NCI-H128 (cell line): ENCODE measurements around the gene MRC1.

ENCODE experiments used
- DNase-seq: peaks from one replicate; lab custom pipeline; 2025; ENCODE audit not compliant: unreplicated experiment; lab: John Stamatoyannopoulos, UW

Gene MRC1

DNA sequence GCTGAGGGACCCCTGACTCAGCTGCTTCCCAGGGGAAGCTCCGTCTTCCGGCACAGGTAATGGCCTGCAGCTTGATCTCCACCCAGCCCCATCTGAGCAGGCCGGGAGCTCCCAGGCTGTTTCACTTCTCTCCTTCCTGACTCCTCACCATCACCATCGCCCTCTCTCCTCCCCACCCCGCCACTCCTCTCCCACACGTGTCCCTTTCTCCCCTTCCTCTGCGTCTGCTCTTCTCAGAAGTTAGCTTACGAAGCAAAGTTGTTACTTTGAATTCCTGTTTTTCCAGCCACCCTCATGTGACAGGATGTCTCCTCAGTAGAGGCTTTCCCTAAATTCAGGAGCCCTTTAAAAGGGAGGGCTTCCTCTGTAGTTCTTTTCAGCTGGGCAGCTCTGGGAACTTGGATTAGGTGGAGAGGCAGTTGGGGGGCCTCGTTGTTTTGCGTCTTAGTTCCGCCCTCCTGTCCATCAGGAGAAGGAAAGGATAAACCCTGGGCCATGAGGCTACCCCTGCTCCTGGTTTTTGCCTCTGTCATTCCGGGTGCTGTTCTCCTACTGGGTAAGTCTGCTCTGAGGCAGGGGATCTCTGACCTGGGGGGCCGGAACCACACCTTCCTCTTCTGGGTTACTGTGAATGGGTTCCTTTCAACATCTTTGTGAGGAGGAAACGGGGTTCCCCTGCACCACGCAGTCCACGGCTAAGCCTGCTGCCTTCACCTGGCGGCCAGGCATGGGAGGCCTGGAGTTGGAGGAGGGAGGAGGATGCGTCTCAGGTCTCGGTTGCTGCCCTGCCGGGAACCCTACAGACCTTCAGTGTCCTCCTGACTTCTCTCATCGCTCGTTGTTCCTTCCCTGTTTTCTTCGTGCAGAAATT lies at the start of gene MRC1:
Gene MRC1 (plus strand): TSS at position 378 of the 871 bp plus-strand sequence. CDS start 118 bp downstream, at position 496.
- DNase-seq: no peak

DNA sequence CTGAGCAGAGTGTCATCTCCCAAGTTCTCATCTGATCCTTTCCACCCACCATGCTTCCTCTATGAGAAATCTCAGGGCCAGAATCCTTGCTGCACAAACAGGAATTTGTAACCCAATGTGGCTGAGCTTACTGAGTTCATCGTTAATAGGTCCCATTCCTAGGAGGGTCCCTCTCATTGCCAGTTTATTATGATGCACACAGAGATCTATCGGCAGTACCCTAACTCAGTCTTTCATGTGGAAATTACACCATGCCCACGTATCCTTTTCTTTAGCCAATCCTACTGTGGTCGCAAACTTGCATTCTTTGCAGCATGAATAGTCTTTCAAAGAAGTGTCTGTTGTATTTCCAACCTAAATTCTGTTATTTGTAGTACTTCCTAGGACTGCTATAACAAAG lies 45.0 kb upstream of the MRC1 start:
- DNase-seq: no peak

DNA sequence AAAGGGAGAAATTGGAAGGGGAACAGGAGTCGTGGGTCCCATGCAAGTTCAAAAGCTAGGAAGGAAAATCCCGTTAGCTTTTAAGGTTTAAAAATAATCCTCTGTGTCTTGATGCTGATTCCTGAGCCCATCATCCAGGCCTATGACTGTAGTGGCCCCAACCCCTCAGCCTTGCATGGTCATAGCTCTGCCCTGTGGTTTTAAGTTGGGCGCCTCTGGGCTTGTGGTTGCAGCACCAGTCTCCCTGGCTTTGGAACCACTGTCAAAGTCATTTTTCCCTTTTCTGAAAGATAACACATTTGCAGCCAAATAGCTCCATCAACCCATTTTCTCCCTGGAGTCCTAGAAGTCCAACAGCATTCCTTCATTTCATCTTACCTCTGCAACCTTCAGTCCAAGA lies 43.5 kb upstream of the MRC1 start:
- no peak for DNase-seq

DNA sequence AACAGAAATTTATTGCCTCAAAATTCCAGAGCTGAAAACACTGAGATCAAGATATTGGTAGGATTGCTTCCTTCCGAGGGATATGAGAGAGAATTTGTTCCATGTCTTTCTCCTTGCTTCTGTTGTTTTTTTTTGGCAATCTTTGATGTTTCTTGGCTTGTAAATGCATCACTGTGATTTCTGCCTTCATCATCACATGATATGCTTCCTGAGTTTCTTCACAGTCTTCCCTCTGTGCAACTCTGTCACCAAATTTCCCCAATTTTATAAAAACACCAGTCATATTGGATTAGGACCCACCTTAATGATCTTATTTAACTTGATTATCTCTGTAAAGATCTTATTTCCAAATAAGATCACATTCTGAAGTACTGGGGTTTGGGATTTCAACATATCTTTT lies 42.4 kb upstream of the MRC1 start:
- no peak for DNase-seq

DNA sequence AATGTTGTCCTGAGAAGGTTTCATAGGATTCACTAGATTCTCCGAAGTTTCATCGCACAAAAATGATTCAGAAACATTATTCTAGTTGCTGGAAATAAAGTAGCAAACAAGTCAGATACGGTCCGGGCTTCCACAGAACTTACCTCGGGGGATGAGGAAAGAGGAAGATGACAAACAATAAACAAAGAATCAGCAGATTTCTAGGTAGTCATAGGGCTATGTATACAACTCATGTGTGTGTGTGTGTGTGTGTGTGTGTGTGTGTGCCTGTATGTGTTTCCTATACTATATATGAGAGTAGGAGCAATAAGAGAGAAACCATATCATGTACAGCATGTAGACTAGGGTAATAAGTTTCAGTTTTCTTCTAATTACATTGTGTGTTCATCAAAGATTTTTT lies 40.7 kb upstream of the MRC1 start:
- no peak for DNase-seq

DNA sequence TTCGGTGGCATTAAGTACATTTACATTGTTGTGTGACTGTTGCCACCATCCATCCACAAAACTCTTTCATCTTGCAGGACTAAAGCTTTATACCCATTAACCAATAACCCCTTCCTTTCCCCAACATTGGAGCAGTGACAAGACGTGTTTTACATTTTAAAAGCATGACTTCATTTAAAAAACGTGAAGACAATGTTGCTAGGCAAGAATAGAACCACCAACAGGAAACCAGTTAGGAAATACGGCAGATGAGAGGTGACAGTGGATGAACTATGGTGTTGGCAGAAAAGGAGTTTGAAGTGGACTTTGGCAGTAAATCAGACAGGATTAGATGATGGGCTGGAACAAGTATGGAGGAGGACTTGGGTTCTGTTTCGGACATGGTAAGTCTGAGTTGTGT lies 40.2 kb upstream of the MRC1 start:
- no peak for DNase-seq

DNA sequence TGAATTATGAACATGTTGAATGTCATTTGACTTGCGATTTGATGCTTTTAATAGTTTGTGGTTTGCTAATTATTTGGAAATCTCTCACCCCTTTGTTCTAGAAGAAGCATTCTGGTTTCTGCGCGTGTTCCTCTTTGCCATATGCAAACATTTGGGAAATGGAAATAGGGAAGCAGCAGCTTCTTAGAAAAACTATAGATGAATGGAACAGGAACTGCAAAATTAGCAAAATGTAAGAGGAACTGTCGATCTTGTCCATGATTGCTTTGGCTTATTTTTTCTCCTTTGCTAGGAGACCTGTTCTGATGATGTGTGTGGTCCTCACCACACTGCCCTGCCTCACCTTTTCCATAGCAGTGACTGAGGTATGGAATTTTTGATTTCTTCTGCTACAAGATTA lies 38.1 kb upstream of the MRC1 start:
- no peak for DNase-seq

DNA sequence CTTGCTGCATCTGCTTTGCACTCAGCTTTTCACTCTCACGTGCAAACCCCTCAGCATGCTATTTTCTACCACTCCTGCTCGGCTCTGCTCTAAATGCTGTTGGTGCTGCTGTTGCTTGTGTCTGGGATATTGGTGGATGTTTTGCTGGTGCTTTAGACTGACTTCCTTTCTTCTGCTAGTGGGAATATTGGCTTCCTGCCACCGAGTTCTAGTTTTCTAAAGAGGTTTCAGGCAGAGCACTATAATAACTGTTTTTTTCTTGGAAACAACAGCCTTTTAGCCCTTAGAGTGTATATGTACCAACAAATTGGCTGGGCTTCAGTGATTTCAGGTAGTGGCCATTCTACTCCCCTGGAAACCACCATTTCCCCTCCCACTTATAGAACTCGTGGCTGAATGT lies 29.4 kb upstream of the MRC1 start:
- DNase-seq: no peak

DNA sequence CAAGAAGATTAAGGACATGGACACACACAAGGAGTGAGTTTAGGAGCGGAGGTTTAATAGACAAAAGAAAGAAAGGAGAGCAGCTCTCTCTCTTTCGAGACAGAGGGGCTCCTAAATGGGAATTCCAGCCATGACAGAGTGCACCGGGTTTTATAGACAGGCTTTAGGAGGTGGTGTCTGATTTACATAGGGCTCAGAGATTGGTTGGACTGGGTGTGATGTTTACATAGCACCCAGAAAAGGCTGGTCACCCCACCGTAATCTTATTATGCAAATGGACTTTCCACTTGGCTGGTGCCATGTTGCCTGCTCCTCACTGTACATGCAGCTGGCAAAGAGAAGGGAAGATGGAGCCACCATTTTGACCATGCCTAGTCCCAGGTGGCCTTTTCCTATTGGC lies 28.4 kb upstream of the MRC1 start:
- no peak for DNase-seq

DNA sequence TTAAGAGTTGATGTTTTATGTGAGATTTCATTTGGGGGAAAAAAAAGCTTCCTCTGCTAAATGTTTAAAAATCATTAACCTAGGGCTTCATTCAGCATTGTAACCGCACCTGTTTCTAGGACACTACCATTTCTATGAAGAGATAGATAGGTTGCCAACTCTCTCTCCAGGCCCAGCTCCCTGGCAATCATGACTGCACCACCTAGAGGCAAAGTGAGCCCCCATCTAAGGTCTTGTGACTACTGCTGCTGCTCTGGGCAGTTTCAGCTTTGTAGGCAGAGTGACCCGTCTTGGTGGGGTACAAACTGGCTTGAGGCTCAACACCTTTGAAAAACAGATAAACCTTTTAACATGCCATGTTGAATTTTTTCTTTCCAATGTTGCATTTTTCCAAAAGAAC lies 27.3 kb upstream of the MRC1 start:
- DNase-seq: no peak

DNA sequence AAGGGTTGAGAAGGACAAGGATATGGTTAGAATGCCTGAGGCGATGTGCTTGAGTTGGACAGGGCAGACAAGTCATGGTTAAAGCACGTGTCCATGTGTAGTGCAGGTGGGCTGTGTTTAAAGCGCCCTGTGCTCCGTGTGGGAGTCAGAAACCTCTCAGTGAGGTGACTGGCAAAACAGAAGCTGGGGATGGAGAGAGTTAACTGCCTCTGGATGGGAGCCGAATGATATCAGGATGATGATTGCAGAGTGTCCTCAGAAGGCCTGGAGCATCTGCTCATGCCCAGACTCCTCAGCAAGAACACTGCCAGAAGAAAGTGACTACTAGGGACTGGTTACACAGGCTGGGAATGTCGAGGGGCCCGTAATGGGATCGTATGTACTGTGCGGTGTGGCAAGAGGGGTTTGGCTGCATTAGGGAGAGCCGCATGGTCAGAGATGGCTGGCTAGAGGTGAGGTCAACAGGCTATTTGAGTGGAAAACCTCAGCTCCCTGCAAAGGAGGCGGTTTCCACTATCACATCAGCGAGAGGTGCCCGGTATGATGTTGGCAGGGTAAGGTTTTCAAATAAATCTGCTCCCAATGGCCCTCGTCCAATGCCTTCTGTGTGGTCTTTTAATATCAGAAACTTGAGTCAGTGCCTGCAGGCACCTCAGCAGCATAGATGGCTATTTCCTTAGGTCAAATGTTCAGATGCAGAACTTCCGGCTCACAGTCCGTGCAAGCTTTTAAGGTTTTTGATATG lies 26.1 kb upstream of the MRC1 start:
- no peak for DNase-seq

DNA sequence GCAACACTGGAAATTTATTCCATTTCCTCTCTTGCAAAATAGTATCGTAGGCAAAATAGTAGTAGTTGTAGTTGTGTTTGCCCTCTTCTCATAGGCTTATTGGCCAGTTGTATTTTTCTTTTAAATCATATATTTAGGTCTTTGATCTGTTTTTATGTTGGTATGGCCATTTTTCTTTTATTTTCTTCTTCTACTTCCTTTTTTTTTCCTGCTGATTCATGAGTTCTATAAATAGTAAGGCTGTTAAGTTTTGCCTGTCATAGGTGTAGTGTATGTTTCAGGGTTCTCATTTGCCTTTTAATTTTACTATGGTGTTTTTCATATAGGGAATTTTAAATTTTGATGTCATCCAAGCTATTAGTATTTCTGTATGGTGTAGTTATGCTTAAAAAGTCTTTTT lies 25.4 kb upstream of the MRC1 start:
- DNase-seq: no peak

DNA sequence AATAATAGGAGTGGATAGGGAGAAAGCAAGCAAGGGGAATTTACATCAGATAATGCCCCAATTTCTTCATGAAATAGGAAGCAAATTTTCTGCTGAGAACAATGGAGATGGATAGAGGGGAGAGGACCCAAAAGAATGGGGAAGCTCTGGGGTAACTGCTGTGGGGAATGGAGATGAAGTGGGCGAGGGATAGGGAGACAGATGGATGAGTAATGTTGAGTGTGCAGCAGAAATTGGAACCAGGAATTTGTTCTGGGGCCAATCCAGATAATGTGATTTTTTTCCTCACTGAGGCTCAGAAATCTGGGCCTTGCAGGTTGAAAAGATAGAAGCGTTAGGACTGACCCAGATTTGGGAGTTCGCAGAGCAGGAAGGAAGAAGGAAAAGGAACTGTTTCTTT lies 24.5 kb upstream of the MRC1 start:
- DNase-seq: no peak

DNA sequence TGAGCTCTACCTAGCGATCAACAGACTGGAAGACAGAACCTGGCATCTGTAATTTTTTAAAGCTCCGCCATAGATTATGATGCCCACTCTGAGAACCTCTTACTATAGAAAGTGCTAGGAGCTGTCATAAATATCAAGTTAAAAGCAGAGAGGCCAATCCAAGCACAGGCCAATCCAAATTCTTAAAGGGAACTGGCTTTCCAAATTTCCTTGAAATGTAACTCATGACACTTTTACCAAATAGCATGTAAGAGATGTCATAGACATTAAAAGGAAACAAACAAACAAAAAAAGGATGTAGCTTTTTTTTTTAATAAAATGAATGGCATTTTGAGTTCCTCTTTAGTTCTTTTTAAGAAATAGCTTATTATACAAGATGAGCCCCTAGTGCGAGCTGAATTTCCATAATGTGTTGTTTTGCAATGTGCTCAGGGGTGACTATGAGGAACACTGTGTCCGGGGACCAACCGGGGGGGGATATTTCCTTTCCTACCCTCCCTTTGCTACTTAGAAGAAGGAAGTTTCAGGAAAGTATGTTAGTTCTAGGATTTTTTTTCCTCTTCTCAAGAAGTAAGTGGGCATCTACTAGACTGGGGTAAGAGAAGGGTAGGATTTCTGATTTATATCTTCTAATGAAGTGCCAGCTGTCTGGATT lies 23.7 kb upstream of the MRC1 start:
- no peak for DNase-seq

DNA sequence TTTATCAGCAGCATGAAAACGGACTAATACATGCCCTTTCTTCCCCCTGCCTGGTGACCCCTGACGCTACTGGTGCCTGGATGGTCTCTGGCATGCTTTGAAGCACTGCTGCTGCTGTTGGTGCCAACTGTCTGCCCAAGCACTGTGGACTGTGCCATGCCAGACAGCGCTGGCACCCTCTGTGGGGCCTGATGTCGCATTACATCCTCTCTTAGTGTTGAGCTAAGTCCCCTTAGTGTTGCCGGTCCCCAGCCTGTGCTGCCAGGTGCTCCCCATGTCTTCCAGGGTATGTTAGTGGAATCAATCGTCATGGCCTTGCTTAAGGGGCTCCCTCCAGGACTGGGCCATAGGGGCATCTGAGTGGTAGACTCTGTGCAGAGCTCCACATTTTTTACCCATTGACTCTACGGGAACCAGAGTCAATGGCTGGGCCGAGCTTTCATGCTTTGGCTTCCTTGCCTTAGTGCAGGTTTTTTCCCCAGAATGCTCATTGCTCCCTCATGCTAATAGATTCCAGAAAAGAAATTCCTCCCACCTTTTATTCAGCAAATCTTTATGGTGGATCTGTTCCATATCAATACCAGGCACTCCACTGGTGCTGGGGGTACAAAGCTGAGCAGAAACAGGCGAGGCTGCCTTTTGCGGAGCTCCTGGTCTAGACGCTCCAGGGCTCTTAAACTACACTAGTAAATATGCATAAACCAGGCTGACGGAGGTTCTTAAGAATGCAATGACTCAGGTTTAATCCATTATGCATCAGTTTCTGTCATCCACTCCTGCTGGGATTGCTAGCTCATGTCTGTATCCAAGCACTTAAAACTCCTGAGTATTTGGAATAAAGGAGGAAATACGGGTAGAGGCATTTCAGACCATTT lies 21.8 kb upstream of the MRC1 start:
- DNase-seq: no peak

DNA sequence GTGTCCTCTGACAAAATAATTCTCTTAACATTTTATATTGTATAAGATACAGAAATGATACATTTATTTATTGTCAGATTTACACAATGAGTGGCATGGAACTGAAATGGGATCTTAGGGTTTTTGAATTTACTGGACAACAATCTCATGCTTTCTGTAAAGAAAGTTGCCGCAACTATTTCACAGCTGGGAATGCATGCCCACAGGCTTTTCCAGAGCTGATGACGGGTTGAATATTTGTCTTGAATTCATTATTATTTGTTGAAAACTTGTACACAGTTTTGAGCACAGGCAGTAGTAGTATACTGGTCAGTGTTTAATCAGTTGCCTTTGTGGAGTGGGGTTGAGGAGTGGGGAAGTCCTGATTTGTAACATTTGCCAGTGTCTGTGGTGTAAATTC lies 20.5 kb upstream of the MRC1 start:
- no peak for DNase-seq

DNA sequence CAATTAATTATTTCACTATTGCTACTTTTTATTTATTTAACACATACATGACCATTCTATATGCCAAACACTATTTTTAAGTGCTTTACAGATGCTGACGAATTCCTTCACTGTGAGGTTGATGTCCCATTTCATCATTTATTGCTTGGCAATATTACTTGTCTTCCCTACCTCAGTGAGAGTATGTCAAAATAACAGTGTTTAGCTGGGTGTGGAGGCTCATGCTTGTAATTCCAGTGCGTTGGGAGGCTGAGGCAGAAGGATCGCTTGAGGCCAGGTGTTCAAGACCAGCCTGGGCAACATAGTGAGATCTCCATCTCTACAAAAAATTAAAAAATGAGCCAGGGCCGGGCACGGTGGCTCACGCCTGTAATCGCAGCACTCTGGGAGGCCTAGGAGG lies 19.8 kb upstream of the MRC1 start:
- DNase-seq: no peak

DNA sequence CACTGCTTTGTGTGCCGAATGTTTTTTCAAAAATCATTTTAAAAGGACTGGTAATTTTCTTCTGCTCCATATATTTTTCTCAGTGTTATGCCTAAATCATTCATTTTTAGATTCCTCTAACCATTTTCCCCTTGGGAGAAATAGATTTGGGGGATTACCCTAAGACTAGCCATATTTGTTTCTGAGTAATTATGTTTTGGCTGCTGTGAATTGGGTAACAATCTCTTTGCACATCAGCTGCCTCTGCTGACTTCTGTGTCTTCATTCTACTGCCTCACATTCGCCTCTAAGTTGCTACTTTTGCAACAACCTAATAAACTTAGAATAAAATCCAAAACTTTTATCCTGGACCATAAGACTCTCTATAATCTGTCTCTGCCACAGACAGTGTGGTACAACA lies 18.5 kb upstream of the MRC1 start:
- no peak for DNase-seq

DNA sequence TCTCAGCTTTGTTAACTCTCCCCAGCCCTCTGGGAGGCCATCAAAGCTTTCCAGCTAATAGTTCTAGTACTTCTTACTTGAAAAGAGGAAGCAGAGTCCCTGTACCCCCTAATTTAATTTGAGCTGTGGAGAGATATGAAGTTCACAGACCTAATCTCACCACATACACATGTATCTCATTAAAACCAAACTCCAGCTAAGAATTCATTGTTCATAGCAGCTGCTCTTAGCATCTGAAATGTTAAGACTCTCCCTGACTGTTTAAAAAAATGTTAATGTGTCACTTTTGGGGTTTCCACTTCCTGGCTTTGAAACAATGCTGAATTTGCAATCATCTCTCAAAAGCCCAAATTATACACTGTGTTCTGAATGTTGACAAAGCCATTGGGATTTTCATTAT lies 16.2 kb upstream of the MRC1 start:
- no peak for DNase-seq

DNA sequence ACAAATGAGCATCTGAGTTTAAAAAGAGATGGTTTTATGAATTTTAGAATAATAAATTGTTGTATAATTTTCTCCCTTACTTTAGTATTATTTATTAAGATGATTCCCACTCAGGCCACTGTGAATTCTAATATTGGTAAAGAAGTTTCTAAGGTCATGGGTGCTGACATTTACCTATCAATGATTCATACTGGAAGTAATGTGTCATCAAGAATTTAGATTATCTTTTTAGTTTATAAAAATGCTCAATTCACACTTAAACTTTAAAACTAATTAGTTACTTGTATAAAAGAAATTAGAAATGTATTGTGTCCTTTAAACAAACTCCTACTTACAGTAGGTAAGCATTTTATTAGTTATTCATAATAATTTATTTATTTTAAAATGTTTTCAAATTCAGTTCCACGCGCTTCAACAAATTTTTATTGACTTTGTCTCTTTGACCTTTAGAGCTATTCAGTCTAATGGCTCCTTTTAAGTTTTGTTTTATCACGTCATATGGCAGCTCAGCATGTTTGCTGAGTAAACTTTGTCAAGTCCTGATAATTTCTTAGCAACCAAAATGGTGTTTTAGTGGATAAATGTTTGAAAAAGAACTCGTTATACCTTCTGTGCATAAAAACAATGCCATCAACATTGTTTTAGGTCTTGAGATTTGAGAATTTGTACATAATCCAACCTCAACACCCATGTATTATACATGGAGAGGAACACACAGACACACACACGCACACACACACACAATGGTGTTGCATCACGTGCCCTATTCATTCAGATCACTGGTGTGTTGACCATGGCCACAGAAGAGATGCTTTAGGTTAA lies 15.1 kb upstream of the MRC1 start:
- DNase-seq: no peak
